ENCODE data around the gene PIK3CD.

GRCh38 chr1:9744106-9744799, 92.7 kb downstream of the PIK3CD start:
- TF ChIP-seq RAD21 (IDR thresholded peaks at IDR 0.05; ENCODE audit: low read length) = no peak
- TF ChIP-seq CTCF (conservative IDR thresholded peaks at IDR 0.05; ENCODE audit: low read depth, low read length) = no peak
- no peak for TF ChIP-seq USF2 (IDR thresholded peaks at IDR 0.05; ENCODE audit: low read depth, low read length)
- TF ChIP-seq POLR2A (IDR thresholded peaks at IDR 0.05; ENCODE audit: low read depth, low read length) = no peak
- no peak for TF ChIP-seq MXI1 (IDR thresholded peaks at IDR 0.05; ENCODE audit: borderline replicate concordance, low read depth, low read length)
- no peak for TF ChIP-seq RFX5 (IDR thresholded peaks at IDR 0.05; ENCODE audit: low read depth, low read length)
- no peak for TF ChIP-seq NFE2L2 (IDR thresholded peaks at IDR 0.05; ENCODE audit: low read depth, low read length)
- no peak for TF ChIP-seq ELK1 (IDR thresholded peaks at IDR 0.05; ENCODE audit: borderline replicate concordance, low read depth, low read length)
- no peak for TF ChIP-seq MAFK (IDR thresholded peaks at IDR 0.05; ENCODE audit: low read depth, low read length)

Data from IMR-90 (cell line).